ENCODE measurements around the gene ITGB2.

The ITGB2 gene

DNA sequence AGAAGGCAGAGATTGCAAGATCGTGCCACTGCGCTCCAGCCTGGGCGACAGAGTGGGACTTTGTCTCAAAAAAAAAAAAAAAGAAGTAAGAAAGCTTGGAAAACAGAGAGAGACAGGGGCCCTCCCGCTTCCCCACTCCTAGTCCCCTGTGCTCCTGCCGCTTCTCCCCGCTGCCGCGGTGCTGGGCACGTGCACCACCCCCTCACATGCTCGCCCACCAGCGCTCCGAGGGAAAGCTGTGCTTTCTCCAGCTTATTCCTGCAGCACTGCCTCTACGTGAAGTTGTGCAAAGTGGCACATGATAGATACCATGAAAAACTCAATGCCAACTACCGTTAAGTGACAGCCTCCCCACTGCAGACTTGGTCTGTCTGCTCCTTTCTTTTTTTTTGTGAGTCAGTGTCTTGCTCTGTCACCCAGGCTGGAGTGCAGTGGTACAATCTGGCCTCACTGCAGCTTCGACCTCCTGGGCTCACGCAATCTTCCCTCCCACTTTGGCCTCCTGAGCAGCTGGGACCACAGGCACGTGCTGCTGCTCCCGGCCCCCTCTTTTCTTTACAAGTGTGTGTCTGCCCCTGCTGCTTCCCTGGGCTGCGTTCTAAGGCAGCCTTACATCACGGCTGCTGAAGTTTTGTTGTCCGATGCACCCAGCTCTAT lies 34.6 kb upstream of the ITGB2 start:
- no peak for DNase-seq (ENCODE audit: low spot score)

DNA sequence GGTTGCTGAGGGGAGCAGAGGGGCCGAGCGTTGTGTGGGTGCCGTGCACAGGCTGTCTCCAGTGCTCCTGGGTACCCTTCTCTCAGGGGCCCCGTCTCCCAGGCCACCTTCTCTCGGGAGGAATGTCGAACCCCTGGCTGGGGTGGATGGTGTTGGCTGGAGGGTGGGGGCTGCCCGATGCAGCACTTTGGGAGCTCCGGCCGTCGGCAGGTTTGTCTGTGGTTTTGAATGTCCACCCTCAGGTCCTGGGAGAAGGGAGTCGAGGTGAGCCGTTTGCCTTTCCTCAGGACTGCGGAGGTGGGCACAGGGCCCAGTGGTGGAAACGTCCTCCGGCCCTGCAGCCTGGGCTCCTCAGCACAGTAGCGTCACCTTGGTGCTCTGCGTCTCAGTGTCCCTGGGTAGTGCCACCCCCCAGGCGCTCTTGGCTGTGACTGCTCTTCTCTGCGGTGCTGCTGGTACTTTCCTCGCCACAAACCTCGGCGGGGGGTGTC lies 33.6 kb upstream of the ITGB2 start:
- DNase-seq (ENCODE audit: low spot score) = no peak

DNA sequence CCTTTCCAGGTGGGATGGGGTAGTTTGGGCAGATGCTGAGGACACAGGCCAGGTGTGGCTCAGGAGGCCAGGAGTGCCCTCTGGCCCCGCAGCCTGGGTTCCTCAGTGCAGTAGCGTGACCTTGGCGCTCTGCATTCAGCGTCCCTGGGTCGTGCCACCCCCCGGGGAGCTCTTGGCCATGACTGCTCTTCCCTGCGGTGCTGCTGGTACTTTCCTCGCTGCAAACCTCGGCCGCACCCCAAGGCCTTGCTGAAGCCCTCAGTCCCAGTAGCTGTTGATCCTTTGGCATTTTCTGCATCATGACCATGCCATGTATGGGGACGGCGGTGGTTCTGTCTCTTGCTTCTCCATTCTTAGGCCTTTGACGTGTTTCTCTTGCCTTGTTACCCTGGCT lies 32.9 kb upstream of the ITGB2 start:
- no peak for DNase-seq (ENCODE audit: low spot score)

DNA sequence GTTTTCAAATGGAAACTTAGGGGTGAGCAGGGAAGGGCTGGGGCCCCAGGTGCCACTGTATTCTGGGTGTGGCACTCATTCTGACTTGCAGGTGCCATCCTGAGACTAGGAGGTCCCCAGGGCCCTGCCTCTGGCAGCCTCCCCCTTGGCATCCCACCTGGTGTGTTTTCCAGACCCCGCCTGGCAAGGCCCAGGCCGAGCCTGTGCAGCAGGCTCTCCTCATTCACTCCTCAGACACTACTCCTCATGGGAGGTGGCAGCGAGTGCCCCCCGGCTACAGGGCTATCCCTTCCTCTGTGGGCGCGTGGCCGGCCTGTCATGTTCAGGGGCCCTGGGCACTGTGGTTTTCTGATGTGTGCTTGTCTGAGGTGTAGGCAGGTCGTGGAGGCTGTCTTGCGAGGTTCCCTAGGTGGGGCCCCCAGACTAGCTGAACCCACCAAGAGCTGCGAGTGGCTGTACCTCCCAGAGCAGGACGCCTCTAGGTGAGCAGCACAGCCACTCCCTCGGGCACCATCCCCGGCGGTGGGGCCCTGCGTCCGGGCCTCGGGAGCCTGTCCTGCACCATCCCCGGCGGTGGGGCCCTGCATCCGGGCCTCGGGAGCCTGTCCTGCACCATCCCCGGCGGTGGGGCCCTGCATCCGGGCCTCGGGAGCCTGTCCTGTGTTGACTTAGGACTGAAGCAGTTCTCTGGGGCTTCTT lies 32.4 kb upstream of the ITGB2 start:
- DNase-seq (ENCODE audit: low spot score) = no peak

DNA sequence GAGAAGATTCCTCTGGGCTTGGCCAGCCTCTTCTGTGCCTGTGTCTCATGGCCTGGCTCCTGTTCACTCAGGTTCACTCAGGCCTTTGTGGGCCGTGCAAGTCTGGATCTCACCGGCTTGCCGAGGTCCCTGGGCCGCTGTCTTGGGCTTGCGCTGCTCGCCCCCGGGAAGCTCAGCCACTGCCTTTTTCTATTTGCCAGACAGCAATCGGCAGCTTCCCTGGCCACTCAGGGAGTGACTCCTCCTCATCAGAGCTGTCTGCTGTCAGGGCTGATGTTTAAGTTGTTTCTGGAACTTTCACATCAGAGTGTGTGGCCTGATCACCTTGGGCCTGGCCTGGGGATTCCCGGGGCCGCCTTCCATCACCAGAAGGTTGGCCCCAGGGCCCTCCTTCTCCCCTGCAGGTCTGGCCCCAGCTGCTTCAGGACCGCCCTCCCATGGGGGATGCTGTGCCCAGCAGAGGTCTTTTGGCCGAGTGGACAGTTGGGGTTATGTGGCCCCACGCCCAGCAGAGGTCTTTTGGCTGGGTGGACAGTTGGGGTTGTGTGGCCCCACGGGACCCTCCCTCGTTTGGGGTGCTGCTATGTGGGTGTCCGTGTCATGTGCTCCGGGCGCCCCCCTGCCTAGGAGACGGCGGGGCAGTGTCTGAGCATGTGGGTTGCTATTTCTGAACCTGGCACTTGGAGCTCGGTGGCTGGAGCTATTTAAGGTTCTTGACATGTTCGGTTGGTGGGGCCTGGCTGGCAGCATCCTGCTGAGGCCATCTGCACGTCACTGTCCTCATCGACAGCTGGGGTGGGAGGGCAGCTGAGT lies 31.6 kb upstream of the ITGB2 start:
- no peak for DNase-seq (ENCODE audit: low spot score)

DNA sequence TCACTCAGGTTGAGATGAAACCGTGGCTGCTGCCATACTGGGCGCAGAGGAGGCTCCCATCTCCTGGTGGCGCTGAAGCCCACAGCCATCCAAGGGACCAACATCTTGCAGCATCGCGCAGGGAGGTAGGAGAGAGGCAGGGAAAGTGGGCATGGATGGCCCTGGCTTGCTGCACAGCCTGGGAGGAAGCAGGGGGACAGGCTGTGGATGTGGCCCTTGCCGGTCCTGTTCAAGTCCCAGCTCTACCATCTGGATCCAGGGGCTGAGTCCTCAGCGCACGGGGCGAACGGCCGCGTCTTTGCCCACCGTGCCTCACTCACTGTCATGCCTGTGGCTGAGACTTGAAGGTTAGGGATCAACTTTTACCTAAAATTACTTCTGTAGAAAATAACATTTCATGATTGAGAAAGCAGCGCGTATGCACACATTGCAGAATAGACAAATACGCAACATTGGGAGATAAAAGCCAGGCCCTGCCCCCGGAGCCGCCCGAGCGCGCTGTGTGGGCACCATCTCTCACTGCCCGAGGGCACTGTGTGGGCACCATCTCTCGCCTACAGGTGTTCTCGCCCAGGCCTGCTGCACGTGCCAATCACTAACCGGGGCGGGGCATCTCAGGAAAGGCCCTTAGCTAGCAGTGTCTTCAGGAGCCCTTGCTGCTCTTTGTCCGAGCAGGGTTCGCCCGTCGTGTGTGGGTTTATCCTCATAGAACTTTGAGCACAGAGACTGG lies 30.7 kb upstream of the ITGB2 start:
- DNase-seq (ENCODE audit: low spot score) = no peak

DNA sequence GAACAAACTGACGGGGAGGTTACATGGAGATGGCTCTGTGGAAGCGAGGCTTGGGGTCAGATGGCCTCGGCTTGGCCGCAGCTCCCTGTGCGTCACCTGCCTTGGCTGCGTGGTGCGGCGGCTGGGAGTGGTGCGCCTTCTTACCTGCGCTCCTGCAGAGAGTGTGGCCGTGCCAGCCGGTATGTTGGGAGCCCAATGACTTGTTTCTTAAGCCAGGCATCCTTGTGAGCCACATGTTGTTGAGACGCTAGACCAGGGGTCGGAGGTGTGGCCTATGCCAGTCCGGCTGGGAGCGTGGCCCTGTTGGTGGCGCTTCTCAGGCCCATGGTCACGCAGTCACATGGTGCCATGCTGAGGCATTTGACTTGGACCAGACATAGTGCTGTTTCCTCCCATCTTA lies 29.7 kb upstream of the ITGB2 start:
- DNase-seq (ENCODE audit: low spot score) = no peak

DNA sequence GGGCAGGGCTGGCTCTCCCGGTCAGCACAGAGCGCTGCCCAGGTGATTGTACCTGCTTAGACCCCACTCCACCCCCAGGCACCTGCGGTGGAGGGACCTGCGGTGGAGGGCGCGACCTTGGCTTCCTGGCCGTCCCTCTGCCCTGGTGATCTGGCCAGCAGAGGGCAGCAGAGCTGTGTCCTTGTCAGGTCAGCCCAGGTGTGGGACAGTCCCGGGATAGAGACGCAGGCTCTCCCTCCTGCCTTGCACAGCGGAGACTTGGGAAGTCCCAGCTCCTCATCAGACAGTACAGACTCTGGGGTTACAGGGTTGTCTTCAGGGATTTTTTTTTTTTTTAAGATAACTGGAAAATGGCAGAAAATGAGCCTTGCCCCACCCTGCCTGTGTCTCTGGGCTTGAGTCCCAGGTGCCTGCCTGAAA lies 29.1 kb upstream of the ITGB2 start:
- DNase-seq (ENCODE audit: low spot score) = peak; percentile 78

DNA sequence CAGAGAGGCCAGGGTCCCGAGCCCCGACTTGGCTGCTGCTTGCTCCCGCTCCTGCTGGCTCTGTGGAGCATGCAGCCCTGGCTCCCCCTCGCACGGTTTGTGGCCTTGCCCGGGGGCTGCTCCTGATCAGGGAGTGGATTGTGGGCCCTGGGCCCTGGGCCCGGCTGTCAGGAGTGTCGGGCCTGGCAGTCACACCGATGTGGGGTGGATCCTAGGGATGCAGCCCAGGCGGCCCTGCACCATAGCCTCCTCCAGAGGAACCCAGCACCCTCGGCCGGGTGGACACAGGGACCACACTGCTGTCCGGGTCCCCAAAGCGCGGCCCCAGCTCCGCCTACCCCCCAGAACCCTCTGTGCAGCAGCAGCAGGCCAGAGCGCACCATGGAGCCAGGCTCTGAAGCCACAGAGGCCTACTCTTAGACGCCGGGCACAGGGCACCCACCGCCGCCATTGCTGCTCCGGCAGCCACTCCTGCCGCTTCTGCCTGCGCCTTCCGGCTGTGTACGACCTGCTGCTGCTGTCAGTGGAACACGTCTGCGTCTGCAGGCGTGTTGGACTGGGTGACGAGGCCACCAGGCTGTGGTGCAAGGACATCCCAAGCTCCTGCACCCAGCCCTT lies 28.6 kb upstream of the ITGB2 start:
- DNase-seq (ENCODE audit: low spot score) = no peak

DNA sequence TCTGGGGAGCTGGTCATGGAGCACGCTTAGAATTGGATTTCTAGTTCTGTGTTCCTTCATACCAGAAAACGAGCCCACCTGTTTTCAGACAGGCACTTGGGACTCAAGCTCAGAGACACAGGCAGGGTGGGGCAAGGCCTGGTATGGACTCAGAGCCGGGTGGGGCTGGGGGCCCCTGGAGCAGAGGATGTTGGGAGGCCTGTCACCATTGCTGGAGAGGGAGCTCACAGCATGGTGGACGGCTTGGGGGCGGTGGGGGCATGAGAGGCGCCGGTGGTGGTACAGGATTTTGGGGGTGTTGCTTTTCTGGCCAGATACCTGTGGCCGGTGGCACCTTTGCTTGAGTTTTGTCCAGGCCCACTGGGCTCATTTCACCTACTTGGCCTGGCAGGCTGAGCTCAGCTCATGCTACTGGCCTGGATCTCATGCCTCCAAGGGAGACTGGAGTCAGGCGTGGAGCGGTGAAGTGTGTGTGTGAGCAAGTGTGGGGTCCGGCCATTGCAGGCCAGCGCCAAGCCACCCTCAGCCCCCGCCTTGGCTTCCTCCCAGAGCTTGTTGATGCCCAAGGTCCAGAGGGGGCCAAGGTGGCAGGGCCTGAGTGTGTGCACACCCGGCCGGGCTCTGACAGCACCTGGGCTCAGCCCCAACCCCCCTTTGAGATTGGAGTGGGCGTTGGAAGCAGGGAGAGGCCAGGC lies 27.9 kb upstream of the ITGB2 start:
- no peak for DNase-seq (ENCODE audit: low spot score)

DNA sequence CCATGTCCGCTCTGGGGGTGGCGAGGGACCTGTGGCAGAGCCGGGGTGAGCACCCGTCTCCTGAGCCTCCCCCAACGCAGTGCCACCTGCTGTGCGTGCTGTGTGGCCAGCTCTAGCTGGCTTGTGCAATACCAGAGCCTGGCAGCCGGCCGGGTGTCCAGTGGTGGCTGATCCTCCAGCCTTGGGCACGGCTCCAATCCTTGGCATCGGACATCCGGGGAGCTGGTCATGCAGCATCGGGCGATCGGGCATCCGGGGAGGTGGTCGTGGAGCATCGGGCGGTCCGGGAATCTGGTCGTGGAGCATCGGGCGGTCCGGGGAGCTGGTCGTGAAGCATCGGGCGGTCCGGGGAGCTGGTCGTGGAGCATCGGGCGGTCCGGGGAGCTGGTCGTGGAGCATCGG lies 27.2 kb upstream of the ITGB2 start:
- DNase-seq (ENCODE audit: low spot score) = no peak

DNA sequence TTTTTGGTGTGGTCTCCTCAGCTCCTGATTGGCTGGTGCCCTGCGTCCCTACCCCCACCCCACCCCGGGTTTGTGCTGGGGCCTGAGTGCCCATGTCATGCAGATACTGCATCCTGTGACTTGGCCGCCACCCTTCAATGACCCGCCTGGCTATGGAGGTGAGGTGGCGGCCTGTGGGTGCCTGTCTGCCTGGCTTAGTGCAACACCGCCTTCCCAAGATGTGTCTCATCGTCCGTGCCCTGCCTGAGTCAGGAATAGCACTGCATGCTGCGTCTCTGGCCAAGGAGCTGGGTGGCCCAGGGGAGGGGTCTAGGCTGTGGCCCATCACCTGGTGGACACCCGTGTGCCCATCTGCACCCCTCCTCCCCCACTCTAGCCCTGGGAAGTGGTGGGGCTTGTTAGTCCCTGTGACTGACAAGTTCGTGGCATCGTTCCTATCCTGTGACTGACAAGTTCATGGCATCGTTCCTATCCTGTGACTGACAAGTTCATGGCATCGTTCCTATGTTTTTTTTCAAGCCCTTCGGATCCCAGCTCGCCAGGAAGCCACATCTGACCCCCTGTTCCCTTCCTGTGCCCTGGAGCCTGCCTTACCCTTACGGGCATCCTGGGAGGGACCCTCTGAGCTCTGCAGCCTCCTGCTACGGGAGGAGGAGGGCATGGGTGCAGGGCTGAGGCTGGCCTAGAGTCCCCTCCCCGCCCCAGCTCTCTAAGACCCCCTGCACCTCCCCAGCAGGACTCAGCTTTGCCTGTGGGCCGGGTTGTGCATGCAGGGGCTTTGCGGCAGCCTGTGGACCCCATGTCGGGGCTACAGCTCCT lies 26.6 kb upstream of the ITGB2 start:
- DNase-seq (ENCODE audit: low spot score) = no peak

DNA sequence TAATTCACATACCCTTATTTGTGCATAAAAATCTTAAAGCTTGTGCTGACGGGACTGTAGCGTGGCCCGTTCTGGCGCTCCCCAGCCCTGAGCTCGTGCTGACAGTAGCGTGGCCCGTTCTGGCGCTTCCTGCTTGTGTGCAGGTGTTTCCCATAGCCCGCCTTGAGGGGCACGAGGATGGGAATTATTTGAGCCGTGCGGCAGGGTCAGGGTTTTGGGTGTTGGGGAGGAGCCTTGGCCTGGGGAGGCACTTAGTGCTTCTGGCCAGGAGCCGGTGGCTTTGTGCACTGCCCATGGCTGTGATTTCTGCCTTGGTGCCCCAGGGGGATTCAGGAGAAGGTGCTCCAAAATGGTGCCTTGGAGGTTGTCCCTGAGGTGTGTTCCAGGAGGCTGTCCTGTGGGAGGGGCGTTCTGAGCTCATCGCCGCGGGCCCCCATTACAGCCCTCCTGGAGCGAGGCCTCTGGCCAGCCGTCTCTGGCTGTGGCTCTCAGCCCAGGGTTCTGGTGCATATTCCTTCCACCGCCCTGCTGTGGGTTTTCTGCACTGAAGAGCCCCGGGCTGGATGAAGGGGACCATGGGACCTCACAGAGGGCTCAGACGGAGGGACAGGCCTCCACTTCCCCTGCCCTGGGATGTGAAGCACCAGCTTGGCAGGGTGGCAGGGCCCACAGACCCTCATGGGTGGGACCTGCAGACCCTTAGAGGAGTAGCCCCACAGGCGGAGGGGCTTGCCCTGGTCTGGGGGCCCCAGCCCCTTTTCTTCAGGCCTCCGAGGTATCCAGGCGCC lies 25.7 kb upstream of the ITGB2 start:
- no peak for DNase-seq (ENCODE audit: low spot score)

DNA sequence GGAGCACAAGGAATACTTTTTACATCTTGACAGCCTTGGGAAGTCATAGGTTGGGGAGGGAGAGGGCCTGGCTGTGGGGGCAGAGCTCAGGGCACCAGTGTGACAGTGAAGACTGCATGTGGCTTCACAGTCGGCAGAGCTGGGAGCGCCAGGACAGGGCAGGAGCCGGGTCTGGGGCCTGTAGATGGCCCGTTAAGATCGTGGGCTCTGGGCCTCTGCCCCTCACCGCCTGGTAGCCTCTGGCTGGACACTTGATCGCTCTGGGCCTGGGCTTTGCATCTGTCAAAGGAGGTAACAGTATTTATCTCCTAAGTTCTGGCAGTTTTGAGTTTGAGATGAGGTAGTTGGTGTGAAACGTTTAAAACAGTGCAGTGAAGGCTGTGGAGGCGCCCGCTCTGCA lies 23.9 kb upstream of the ITGB2 start:
- no peak for DNase-seq (ENCODE audit: low spot score)

DNA sequence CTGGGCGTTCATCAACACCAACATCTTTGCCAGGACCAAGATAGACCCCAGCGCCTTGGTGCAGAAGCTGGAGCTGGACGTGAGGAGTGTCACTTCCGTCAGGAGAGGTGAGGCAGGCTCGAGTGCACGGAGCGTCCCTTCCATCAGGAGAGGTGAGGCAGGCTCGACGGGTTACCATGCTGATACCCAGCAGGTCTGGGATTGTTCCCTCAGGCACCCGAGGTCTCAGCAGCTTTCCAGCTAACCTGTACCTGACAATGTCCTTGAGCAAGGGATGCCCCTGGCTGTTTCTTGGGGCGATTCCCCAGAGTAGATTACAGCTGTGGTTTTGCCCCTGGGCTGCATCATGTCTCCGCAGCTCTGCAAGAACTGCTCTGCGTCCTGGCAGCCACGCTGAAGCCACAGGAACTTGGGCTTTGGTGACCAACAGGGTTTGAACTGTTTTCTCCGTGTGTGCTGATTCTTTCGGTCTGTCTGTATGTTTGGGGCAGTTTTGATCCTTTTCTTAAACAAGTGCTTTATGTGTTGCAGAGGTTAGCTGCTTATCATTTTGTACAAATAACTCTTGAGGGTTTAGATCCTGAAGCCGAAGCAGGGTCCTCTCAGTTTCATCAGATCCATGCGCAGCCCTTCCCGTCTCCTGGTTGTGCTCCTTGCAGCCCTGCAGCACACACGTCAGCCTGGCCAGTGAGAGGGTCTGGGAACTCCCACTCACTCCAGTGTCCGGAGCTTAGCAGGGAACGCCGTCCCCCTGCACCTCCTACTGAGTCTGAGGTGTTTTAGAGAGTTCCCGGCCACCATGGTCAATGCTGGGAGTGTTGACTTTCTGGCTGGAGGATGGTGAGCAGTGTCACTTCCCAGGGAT lies 23.2 kb upstream of the ITGB2 start:
- no peak for DNase-seq (ENCODE audit: low spot score)

DNA sequence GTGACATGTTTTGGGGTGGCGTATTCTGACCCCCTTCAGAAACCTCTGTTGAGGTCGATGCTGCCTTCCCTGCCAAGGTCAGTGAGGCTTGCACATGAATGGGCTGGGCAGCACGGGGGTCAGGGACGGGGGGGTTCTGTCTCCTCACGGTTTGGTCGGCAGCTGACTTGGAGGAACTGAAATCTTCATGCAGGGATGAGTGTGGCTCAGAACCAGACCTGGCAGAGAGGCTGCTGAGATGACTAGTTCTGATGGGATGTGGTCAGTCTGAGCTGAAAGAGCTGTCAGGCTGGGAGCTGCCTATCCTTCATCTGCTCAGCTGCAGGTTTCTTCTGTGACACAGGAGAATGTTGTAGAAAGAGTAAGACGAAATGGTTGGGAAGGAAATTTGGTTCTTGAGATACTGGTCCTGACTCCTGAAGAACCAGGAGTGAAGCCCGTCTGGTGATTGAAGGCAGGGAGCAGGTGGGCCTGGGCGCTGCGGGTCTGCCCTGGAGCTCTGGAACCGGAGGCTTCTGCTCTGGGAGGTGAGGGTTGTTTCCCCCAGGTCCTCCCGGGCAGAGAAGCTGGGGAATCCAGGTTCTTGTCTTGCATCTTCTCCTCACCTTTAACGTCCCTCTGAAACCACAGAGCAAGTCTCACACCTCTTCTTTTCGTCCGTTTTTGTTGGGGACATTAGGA lies 22.4 kb upstream of the ITGB2 start:
- no peak for DNase-seq (ENCODE audit: low spot score)

DNA sequence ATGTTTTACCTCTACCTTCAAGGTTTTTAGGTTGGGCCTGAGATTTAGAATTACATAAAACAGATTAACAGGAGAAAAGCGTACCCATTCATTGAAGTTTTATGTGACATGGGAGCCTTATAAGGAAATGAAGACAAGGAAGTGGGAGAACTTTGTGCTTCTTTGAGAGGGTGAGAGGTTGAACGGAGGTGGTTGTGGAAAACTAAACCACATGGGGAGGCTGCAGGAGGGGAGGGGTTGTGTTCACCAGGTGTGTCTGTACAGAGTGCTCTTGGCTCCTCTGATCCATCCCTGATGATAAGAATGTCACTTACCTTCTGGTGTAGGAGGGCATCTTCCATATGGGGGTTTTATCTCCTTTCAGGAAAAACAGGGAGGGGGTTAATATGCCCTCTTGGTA lies 21.9 kb upstream of the ITGB2 start:
- no peak for DNase-seq (ENCODE audit: low spot score)

DNA sequence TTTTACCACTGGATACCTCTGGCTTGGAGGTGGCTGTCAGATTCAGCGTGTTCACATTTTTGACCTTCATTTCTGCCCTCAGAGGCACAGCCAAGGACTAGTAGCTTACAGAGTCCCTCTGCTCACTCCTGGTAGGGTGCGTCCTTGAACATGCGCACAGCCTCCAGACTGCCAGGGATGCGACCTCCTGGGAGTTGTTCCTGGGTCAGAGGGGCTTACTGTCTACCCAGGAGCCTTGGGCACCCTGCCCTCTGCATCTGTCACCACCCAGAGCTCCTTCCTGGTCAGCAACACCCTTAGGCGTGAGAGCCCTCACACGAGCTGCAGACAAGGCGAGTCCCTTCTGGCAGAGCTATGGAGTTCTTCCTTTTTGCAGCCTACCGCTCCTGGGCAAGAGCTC lies 20.9 kb upstream of the ITGB2 start:
- no peak for DNase-seq (ENCODE audit: low spot score)

All from CD4-positive, alpha-beta T cell treated with Interleukin-6 at 100 ng/mL for 8 hours (primary cell).